ENCODE measurements around the gene ATCAY.

GRCh38 chr19:3879656-3880055 is 829 bp upstream of the ATCAY start:
- TF ChIP-seq POLR2A (IDR thresholded peaks at IDR 0.05) (no peak), CTCF (IDR thresholded peaks at IDR 0.05 in 4 of 5, conservative IDR thresholded peaks at IDR 0.05 in 1 of 5) (no peak)

Data from gastrocnemius medialis (tissue), 4 donors.